ENCODE data around the gene C1QTNF12.
"Not testable (repeated sequence)": the region's sequence is repeated elsewhere in the genome, so short reads cannot be mapped to it uniquely, and the experiment has no call there.

Gene C1QTNF12

GRCh38 chr1:1196431-1197187 lies 49.9 kb downstream of the C1QTNF12 start:
- DNase-seq, result no peak

GRCh38 chr1:1195726-1196125 lies 50.8 kb downstream of the C1QTNF12 start:
- not testable (repeated sequence) for DNase-seq

GRCh38 chr1:1194723-1195122 lies 51.8 kb downstream of the C1QTNF12 start:
- DNase-seq, result no peak
